ENCODE measurements around the gene SAMD13.

SAMD13 gene

GRCh38 chr1:84347271-84347931 lies 45.9 kb downstream of the SAMD13 start:
- peak; percentile 32 for DNase-seq

- DNase-seq: no peak
These were observed 46.5 kb downstream of the SAMD13 start for GRCh38 chr1:84347932-84348555.

GRCh38 chr1:84348759-84349158 lies 47.3 kb downstream of the SAMD13 start:
- DNase-seq: no peak

- DNase-seq: no peak
These were observed 48.6 kb downstream of the SAMD13 start for GRCh38 chr1:84350104-84350503.

- no peak for DNase-seq
These were observed 49.0 kb downstream of the SAMD13 start for GRCh38 chr1:84350550-84350949.

- DNase-seq: no peak
These were observed 51.0 kb downstream of the SAMD13 start for GRCh38 chr1:84352298-84353106.

- peak; percentile 16 for DNase-seq
These were observed 52.2 kb downstream of the SAMD13 start for GRCh38 chr1:84353695-84354094.

GRCh38 chr1:84355556-84355955 lies 54.0 kb downstream of the SAMD13 start:
- no peak for DNase-seq

GRCh38 chr1:84356881-84357280 lies 55.4 kb downstream of the SAMD13 start:
- no peak for DNase-seq

- DNase-seq: no peak
These were observed 57.2 kb downstream of the SAMD13 start for GRCh38 chr1:84358695-84359094.

GRCh38 chr1:84360316-84360715 lies 58.8 kb downstream of the SAMD13 start:
- DNase-seq: no peak

- DNase-seq: no peak
These were observed 60.3 kb downstream of the SAMD13 start for GRCh38 chr1:84361796-84362195.

- DNase-seq: no peak
These were observed 61.5 kb downstream of the SAMD13 start for GRCh38 chr1:84363019-84363418.

GRCh38 chr1:84363622-84364021 lies 62.1 kb downstream of the SAMD13 start:
- no peak for DNase-seq

- DNase-seq: peak; percentile 98
These were observed 64.0 kb downstream of the SAMD13 start for GRCh38 chr1:84365225-84366221.

- DNase-seq: no peak
These were observed 65.3 kb downstream of the SAMD13 start for GRCh38 chr1:84366786-84367185.

GRCh38 chr1:84367219-84367618 lies 65.7 kb downstream of the SAMD13 start:
- no peak for DNase-seq

- DNase-seq: no peak
These were observed 66.9 kb downstream of the SAMD13 start for GRCh38 chr1:84368441-84368840.

GRCh38 chr1:84370266-84370665 lies 68.8 kb downstream of the SAMD13 start:
- no peak for DNase-seq

GRCh38 chr1:84370831-84371394 lies 69.4 kb downstream of the SAMD13 start:
- peak; percentile 62 for DNase-seq

GRCh38 chr1:84373436-84374141 lies 72.1 kb downstream of the SAMD13 start:
- no peak for DNase-seq

Measured in fibroblast of skin of back (primary cell).